ENCODE data around the gene PMEPA1.

DNA sequence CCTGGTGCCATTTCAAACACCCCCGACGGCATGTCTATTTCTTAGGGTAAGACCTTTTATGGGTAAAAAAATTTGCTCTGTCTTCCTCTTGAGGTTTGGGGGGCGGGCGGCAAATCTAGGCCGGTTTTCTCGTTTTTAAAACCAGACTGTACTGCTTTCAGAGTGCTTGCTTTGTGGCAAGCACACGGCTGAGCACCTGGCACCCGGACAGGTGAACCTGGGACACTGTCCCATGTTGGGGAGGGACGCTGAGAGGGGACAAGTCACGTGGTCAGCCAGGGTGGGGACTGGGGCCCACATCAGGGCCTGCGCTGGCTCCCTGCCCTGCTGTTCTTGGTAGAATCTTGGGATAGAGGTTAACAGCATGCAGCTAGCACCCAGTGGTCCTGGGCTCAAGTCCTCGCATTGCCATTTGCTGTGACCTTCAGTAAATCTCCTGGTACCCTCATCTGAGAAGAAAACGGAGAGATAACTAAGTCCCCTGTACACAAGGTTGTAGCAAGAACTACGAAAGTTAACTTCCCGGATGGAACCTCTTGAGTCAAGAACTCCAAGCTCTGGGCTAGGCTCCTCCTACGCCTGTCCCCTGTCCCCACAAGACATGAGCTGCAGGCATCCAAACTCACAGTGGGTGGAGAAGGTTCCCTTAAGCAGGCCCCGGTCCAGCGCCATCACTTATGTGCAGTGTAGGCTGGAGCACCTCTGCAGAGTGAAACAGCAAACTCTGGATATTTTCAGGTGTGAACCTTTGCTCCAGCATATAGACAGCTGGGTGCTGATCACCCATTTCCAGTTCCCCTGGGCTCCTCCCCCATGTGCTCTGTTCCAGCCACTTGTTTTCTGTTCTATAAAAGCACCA lies 41.7 kb downstream of the PMEPA1 start:
- TF ChIP-seq POLR2A (IDR thresholded peaks at IDR 0.05; ENCODE audit: low read length) (no peak), GATA1 (IDR thresholded peaks at IDR 0.05; ENCODE audit: low read depth, low read length) (no peak)

All from erythroblast (primary cell).